Heart right ventricle (tissue), 16 donors: Measurements from ENCODE around the gene UNC5CL. TPM values are rescaled to one million over a fixed set of nuclear protein-coding genes. Genes with fewer than 3 reads are reported as not detected.
A peak's percentile ranks its signal among the peaks of the same experiment; 100 is the strongest.

ENCODE experiments used
- ATAC-seq, 8 donors: fragments of 200-7000 bp; cut with Tn5 transposase; one replicate each; pipeline ENCODE4 v1.9.1; 2020; ENCODE audit warnings: mild to moderate bottlenecking in 8 of 8, moderate library complexity in 8 of 8, moderate number of reproducible peaks in 1 of 8
- DNase-seq, 2 donors: peaks; one replicate each; pipeline ENCODE4 v3.0.0-alpha.2; 2020
- H3K27ac ChIP-seq, 10 donors: fragments of 200-600 bp; sonication (generic) in 2 of 10; one replicate each; pipeline versions ENCODE4 v1.5.0 to v1.8.0; 2020 to 2022; ENCODE audit warnings: mild to moderate bottlenecking in 3 of 10
- H3K27me3 ChIP-seq, 7 donors: fragments of 200-600 bp; one replicate each; pipeline ENCODE4 v1.8.0; 2021 to 2022; ENCODE audit warnings: mild to moderate bottlenecking in 2 of 7
- H3K36me3 ChIP-seq, 9 donors: fragments of 200-600 bp; sonication (generic) in 1 of 9; one replicate each; pipeline versions ENCODE4 v1.5.0 to v1.8.0; 2020 to 2022; ENCODE audit warnings: mild to moderate bottlenecking in 2 of 9
- H3K4me1 ChIP-seq, 9 donors: fragments of 200-600 bp; sonication (generic) in 1 of 9; one replicate each; pipeline versions ENCODE4 v1.5.0 to v1.8.0; 2020 to 2022; ENCODE audit warnings: mild to moderate bottlenecking in 4 of 9
- H3K4me3 ChIP-seq, 10 donors: fragments of 200-600 bp; sonication (generic) in 2 of 10; one replicate each; pipeline versions ENCODE4 v1.5.0 to v1.8.0; 2020 to 2022; ENCODE audit warnings: mild to moderate bottlenecking in 7 of 10, moderate library complexity in 2 of 10
- H3K9me3 ChIP-seq, 11 donors: fragments of 200-600 bp in 10 of 11; sonication (generic) in 2 of 11; one replicate each; pipeline versions ENCODE4 v1.5.0 to v1.8.0; 2013 to 2022; ENCODE audit warnings: mild to moderate bottlenecking in 2 of 11, control low read depth in 1 of 11, moderate library complexity in 1 of 11
- WGBS, 2 donors: extraction: QIAGEN DNeasy Blood & Tissue Kit; methylation state at CpG; one replicate each; pipeline ENCODE4 v1.1.7; 2013; ENCODE audit warnings: inconsistent platforms in 1 of 2; 5-methylcytosine and 5-hydroxymethylcytosine counted together
- intact Hi-C, 10 donors: fragments of 100-400 bp; cut with DNase I; formaldehyde crosslinking; loops; one replicate each; pipeline versions ENCODE4 v1.11.1 to v1.14.2; 2022
- polyA plus RNA-seq, 2 donors: library from polyadenylated mRNA; stranded (reverse); fragments of 200-250 nt; gene quantifications; one replicate each; pipeline ENCODE4 v1.2.3, GENCODE V29; 2013
- total RNA-seq, 10 donors: library from RNA; stranded (reverse); fragmentation: NEBNext Ultra II Directional in 3 of 10; extraction: Animal tissue kit (Norgen Biotek cat#: 25700) in 3 of 10; gene quantifications; one replicate each; pipeline versions ENCODE4 v1.2.1 to v1.2.4, GENCODE V29; 2021 to 2023
- TF ChIP-seq, protein P1 (sequence below), 9 donors: fragments of 200-600 bp; sonication (generic) in 2 of 9; IDR thresholded peaks; one replicate each; pipeline versions ENCODE4 v1.5.0 to v1.8.0; 2021 to 2022; ENCODE audit warnings: antibody characterized with exemption in 9 of 9, mild to moderate bottlenecking in 5 of 9, moderate library complexity in 1 of 9
- donor health status: Arrhythmogenic right ventricular cardiomyopathy.
- donor health status: ischemic (EF 13 %, LVEDD 7.1; RV severe dilation, severe dysfunction).
- donor health status: healthy with polysubstance abuse.
- donor health status: DM: no; HTN: yes; CAD: no.
- donor health status: DM: no; HTN: no; CAD: no.
- donor health status: ischemic (EF 25% LVEDD 6.9; RV normal size, moderate dysfunction).
- donor health status: ischemic (EF 25% LVEDD 5.7; RV mildly dilated, moderate dysfunction).
- donor health status: healthy.
- donor health status: DM: yes; HTN: yes; CAD: no.
- donor health status: Ischemic cardiomyopathy.
- donor health status: ischemic (EF 35%, LVEDD 5.7; RV mildly dilated, moderate dysfunction).
- donor health status: nonischemic (EF 11% LVEDD 7.7; RV severe dilation, severe dysfunction).
- donor health status: DM: yes; HTN: yes; CAD: no.
- donor health status: PGD.
- donor health status: ischemic (EF 29% LVEDD 5.4; RV normal size, mild dysfunction).
- donor health status: nonischemic (EF 23%, LVEDD 6.1; RV moderate dilation, normal function).

The UNC5CL gene
- total and polyA plus RNA-seq, 12 donors, result 0.19 to 1.9 (median 0.45) TPM

GRCh38 chr6:41075651-41076626, 36.9 kb upstream of the UNC5CL start:
- peak overlapping the region in 8 of 10 donors; percentile 99 to 100 (median 100) for H3K27ac ChIP-seq
- peaks cover 6 to 45% (median 31%) of the 10 kb centered on the region in 9 donors for H3K4me1 ChIP-seq
- peaks cover 0 to 25% (median 14%) of the 10 kb centered on the region in 9 donors for H3K36me3 ChIP-seq
- H3K9me3 ChIP-seq, result no peaks in the 10 kb centered on the region
- DNase-seq, result no peak
- H3K27me3 ChIP-seq, result no peaks in the 10 kb centered on the region
- WGBS, 2 donors, result 42 to 53% methylated on average over 4 of the region's 4 CpGs
- TF ChIP-seq, protein P1, sequence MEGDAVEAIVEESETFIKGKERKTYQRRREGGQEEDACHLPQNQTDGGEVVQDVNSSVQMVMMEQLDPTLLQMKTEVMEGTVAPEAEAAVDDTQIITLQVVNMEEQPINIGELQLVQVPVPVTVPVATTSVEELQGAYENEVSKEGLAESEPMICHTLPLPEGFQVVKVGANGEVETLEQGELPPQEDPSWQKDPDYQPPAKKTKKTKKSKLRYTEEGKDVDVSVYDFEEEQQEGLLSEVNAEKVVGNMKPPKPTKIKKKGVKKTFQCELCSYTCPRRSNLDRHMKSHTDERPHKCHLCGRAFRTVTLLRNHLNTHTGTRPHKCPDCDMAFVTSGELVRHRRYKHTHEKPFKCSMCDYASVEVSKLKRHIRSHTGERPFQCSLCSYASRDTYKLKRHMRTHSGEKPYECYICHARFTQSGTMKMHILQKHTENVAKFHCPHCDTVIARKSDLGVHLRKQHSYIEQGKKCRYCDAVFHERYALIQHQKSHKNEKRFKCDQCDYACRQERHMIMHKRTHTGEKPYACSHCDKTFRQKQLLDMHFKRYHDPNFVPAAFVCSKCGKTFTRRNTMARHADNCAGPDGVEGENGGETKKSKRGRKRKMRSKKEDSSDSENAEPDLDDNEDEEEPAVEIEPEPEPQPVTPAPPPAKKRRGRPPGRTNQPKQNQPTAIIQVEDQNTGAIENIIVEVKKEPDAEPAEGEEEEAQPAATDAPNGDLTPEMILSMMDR (IDR thresholded peaks at IDR 0.05), result no peak
- H3K4me3 ChIP-seq, result no peak overlapping the region
- ATAC-seq, result no peak
- intact Hi-C loops, result no loop called here

DNA sequence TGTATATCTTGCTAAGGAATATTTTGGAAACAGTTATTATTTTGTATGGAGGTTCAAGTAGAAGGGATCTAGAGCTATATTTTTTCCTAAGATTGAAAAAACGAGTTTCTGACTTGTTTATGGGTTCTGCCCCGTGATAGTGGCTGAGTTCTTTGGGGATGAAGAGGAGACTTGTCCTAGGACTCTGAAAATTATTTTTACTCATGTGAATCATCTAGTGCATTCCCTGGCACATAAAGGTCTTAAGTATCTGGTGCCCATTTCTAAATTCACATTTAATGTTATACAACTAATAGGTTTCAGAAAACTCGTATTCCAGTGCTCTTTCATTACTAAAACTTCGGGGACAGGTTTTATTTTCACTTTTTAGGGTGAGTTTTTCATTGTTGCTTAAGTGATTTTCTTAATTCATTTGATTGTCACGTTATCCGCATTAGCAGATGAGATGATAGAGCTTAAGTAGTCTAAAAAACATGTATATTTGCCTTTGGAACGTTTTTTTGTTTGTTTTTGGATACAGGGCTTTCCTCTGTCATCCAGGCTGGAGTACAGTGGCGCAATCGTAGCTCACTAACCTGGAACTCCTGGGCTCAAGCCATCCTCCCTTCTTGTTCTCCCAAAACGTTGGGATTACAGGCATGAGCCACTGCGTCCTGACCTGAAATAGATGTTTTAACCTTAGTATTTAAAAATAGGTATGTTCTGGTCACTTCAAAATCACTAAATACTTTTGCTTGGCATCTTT, 35.8 kb upstream of the UNC5CL start:
- TF ChIP-seq, protein P1 (IDR thresholded peaks at IDR 0.05), result no peak

DNA sequence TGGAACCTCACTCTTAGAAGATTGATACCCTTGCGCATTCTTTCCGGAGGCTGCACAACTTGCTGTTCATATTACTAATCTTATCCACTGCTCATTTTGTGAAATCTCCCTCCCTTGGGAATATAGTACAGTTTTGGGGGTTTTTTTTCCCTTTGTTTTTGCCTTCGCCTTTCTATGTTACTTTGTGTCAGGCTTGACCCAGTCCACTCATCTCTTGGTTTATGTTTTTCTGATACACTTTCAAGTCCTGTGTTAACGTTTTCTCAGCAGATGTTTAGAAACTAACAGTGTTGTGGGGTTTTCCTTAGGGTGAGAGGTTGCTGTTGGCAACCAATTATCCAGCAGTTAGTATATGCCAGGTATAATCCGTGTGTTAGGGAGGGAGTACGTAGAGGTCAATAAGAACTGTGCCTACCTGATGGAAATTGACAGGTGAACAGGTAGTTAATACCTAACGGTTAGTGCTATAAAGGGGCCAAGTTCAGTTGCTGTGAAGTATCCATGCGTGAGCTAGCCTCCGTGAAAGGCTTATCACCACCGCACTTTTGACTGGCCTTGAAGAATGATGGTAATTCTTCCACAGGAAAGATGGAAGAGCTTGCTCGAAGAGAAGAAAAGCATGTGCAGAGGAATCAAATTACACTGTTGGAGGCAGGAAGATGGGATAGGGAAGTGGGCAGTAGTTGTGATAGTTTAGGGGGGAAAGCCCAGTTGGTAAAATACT, 35.1 kb upstream of the UNC5CL start:
- intact Hi-C loops, result loop anchor here in 2 of 10 donors (5.0 kb wide), 2 partner anchors 213 to 658 kb away; partner anchors contain the start of gene TREM1 (in 1 of the 2)
- ATAC-seq, result no peak
- peak overlapping the region; percentile 98 to 100 (median 100) for H3K27ac ChIP-seq
- H3K27me3 ChIP-seq, result no peaks in the 10 kb centered on the region
- WGBS, 2 donors, result 4 to 6% methylated on average over 11 of the region's 11 CpGs
- H3K4me1 ChIP-seq, result peaks cover 6 to 43% (median 38%) of the 10 kb centered on the region in 9 donors
- no peak for DNase-seq
- H3K9me3 ChIP-seq, result no peaks in the 10 kb centered on the region
- TF ChIP-seq, protein P1 (IDR thresholded peaks at IDR 0.05), result no peak
- peak overlapping the region; percentile 84 to 98 (median 92) for H3K4me3 ChIP-seq
- peaks cover 0 to 23% (median 10%) of the 10 kb centered on the region in 9 donors for H3K36me3 ChIP-seq

More for the DNA sequence above, 35.8 kb upstream of the UNC5CL start:
- no peak for DNase-seq
- 49 to 56% methylated on average over 11 of the region's 11 CpGs for WGBS, 2 donors
- intact Hi-C loops, result loop anchor here in 2 of 10 donors (5.0 kb wide), 2 partner anchors 212 to 657 kb away; partner anchors contain the start of gene TREM1 (in 1 of the 2)
- H3K4me1 ChIP-seq, result peaks cover 6 to 43% (median 38%) of the 10 kb centered on the region in 9 donors
- peak overlapping the region in 9 of 10 donors; percentile 84 to 98 (median 92) for H3K4me3 ChIP-seq
- no peaks in the 10 kb centered on the region for H3K9me3 ChIP-seq
- H3K27ac ChIP-seq, result peak overlapping the region; percentile 98 to 100 (median 100)
- no peaks in the 10 kb centered on the region for H3K27me3 ChIP-seq
- H3K36me3 ChIP-seq, result peaks cover 0 to 23% (median 11%) of the 10 kb centered on the region in 9 donors
- no peak for ATAC-seq
